ENCODE results near the gene C3orf70.

C3orf70 gene

GRCh38 chr3:185046603-185047002 lies 106.3 kb downstream of the C3orf70 start:
- DNase-seq: no peak

GRCh38 chr3:185046164-185046515 lies 106.7 kb downstream of the C3orf70 start:
- DNase-seq: no peak

- no peak for DNase-seq
These were observed 110.4 kb downstream of the C3orf70 start for GRCh38 chr3:185042312-185043050.

- no peak for DNase-seq
These were observed 111.3 kb downstream of the C3orf70 start for GRCh38 chr3:185041540-185041939.

DNA sequence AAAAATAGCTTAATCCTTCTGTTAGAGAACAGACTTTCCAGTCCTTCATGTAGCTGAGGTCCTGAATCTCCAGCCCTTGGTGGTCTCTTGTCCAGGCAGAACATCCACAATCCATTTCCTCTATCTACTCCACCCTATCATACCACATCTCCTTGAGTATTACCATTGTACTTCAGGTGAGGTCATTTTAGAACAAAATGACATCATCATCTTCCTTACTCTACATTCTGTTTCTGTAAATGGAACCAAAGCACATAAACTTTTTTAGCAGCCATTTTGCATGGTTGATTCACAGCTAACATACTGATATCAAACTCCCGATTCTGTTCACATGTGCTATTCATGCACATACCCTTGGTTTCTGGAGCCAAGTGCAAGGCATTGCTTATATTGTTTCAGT lies 112.4 kb downstream of the C3orf70 start:
- no peak for DNase-seq

- no peak for DNase-seq
These were observed 115.1 kb downstream of the C3orf70 start for GRCh38 chr3:185037801-185038200.

GRCh38 chr3:185030951-185031350 lies 121.9 kb downstream of the C3orf70 start:
- no peak for DNase-seq

GRCh38 chr3:185030399-185030798 lies 122.5 kb downstream of the C3orf70 start:
- no peak for DNase-seq

- DNase-seq: no peak
These were observed 123.8 kb downstream of the C3orf70 start for GRCh38 chr3:185029086-185029485.

DNA sequence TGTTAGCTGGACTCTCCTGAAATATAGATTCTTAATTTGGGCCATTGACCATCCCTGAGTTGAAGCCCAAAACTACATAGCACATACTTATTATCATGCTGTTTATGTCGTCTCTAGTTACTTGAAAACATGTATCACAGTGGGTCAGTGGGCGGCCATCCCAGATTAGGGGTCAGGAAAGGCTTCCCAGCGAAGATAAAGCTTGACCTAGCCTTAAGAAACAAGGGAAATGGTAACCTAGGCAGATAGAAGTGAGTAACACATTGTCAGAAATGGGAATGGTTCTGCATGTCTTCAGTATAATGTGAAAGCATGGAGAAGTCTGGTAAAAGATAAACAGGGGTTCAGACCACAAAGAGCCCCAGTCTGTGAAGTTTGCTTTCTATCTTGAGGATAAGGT lies 124.7 kb downstream of the C3orf70 start:
- no peak for DNase-seq
